ENCODE data around the gene CDKN2C.

DNA sequence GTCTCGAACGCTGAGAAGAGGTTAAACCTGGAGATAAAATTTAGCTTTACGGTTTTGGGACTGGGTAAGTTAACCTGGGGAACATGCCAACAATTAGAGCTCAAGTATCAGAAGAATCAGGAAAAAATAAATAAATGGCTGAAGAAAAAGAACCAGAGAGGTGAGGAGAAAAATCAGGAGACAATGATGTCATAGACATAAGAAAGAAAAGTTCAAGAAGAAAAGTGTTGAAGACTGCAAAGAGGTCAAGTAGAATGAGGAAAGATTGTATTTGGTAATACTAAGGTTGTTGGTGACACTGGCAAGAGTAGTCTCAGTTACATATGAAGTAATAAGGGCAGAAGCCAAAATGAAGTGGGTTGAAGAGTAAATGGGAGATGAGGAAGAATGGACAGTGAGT is 26.0 kb downstream of the CDKN2C start:
- TF ChIP-seq, protein P1, sequence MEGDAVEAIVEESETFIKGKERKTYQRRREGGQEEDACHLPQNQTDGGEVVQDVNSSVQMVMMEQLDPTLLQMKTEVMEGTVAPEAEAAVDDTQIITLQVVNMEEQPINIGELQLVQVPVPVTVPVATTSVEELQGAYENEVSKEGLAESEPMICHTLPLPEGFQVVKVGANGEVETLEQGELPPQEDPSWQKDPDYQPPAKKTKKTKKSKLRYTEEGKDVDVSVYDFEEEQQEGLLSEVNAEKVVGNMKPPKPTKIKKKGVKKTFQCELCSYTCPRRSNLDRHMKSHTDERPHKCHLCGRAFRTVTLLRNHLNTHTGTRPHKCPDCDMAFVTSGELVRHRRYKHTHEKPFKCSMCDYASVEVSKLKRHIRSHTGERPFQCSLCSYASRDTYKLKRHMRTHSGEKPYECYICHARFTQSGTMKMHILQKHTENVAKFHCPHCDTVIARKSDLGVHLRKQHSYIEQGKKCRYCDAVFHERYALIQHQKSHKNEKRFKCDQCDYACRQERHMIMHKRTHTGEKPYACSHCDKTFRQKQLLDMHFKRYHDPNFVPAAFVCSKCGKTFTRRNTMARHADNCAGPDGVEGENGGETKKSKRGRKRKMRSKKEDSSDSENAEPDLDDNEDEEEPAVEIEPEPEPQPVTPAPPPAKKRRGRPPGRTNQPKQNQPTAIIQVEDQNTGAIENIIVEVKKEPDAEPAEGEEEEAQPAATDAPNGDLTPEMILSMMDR (IDR thresholded peaks at IDR 0.05) = no peak
- no peak for TF ChIP-seq ZFX (IDR thresholded peaks at IDR 0.05; ENCODE audit: borderline replicate concordance)

All from 22Rv1 (cell line).